ENCODE results near the gene DLX6. TPM values are rescaled to one million over a fixed set of nuclear protein-coding genes. Genes with fewer than 3 reads are reported as not detected.

DLX6 gene
- total RNA-seq, 1 experiment from 2014 or later, result 1.1 TPM

DNA sequence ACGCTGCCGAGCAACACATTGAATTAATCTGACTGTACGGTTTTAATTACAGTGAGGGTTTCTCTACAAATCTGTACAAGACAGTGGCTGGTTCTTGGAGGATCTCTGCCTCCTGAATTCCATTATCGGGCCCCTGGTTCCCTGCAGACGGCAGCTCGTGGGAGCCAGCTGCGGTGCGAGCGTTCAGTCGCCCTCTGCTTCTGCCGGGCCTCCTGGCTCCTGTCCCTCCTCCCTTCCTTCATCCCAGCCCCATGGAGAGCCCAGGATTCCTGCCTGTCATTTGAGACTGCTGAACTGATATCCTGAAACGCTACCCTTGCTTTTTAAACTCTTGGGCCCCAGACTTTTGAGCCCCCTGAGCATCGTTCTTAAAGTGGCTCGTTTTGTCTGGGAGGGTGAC lies 6.6 kb upstream of the DLX6 start:
- Mint-ChIP-seq H3K27me3 (ENCODE audit: unreplicated experiment) (peaks cover 36% of the 10 kb centered on the region), H3K9me3 (ENCODE audit: low read depth, unreplicated experiment) (no peaks in the 10 kb centered on the region), H3K4me3 (ENCODE audit: low read depth, unreplicated experiment) (no peak overlapping the region), H3K4me1 (ENCODE audit: low read depth, unreplicated experiment) (no peaks in the 10 kb centered on the region), H3K27ac (ENCODE audit: unreplicated experiment) (no peak overlapping the region), H3K36me3 (ENCODE audit: insufficient read depth, unreplicated experiment) (no peaks in the 10 kb centered on the region)
- intact Hi-C loops (cut with micrococcal nuclease; ENCODE audit: unreplicated experiment), result no loop called here
- BruUV-seq (replicated peaks), result no TSS peak
- TF ChIP-seq, protein P1, sequence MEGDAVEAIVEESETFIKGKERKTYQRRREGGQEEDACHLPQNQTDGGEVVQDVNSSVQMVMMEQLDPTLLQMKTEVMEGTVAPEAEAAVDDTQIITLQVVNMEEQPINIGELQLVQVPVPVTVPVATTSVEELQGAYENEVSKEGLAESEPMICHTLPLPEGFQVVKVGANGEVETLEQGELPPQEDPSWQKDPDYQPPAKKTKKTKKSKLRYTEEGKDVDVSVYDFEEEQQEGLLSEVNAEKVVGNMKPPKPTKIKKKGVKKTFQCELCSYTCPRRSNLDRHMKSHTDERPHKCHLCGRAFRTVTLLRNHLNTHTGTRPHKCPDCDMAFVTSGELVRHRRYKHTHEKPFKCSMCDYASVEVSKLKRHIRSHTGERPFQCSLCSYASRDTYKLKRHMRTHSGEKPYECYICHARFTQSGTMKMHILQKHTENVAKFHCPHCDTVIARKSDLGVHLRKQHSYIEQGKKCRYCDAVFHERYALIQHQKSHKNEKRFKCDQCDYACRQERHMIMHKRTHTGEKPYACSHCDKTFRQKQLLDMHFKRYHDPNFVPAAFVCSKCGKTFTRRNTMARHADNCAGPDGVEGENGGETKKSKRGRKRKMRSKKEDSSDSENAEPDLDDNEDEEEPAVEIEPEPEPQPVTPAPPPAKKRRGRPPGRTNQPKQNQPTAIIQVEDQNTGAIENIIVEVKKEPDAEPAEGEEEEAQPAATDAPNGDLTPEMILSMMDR (IDR thresholded peaks at IDR 0.05; ENCODE audit: unreplicated experiment), result no peak
- no peak for DNase-seq
- CTCF ChIA-PET, result no interaction called here

DNA sequence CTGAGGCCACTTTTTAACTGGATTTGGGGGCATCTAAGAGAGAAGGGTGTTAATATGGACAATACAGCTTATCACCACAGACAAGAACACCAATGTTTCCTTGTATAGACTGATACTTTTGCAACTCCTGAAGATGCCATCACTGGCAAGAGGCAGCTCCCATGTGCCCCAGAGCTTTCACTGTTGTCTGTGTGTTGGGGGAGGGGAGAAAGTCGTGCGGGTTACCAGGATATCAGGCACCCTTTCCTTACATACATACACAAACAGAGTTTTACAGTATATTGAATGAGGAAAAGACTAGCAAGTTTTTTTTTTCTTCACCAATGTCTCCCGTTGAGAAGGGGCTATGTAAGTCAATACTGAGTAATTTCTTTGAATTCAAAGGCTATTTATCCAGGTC lies 4.1 kb upstream of the DLX6 start:
- Mint-ChIP-seq H3K36me3 (ENCODE audit: insufficient read depth, unreplicated experiment) (peaks cover 4% of the 10 kb centered on the region), H3K4me3 (ENCODE audit: low read depth, unreplicated experiment) (no peak overlapping the region), H3K9me3 (ENCODE audit: low read depth, unreplicated experiment) (no peaks in the 10 kb centered on the region), H3K27me3 (ENCODE audit: unreplicated experiment) (peaks cover 26% of the 10 kb centered on the region), H3K4me1 (ENCODE audit: low read depth, unreplicated experiment) (no peaks in the 10 kb centered on the region), H3K27ac (ENCODE audit: unreplicated experiment) (no peak overlapping the region)
- BruUV-seq (replicated peaks), result no TSS peak
- intact Hi-C loops (cut with micrococcal nuclease; ENCODE audit: unreplicated experiment), result no loop called here
- CTCF ChIA-PET, result no interaction called here
- TF ChIP-seq, protein P1 (IDR thresholded peaks at IDR 0.05; ENCODE audit: unreplicated experiment), result no peak
- no peak for DNase-seq

DNA sequence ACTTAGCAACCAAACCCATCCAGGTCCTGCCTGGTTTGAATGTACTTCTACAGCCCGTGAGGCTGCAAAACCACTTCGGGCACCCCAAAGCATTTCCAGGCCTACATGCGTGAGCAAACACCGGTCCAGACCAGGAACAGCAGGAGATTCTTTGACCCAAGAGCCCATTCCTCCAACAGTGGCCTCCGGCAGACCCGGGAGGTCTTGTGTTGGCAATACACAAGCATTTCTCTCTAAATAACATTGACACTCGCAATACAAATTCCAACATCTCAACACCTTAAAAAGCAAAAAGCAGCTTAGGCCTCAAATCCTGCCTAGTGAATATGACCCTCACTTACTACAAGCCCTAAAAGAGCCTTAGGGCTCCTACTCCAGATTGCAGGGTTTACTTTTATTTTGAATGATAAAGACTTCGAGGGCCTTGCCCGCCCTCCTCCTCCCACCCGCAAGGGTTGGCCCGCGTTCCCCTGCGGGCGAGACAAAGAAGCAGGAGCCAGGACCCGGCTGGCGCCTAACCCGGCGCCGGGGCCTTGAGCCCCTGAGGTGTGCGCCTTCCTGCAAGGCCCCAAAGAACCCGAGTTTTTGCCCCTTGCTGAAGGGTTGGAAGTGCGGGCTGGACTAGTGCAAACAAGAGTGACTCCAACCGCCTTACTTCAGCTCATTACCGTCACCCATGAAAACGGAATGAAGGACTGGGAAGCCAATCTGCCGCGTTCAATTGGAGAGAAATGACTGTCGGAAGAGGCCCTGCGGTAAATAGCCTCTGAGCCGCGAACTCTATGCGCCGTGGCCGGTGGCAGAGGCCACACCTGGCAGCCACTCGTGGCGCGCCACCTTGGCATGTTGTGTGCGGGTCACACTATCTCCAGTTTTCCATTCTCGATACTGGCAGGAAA lies 3.4 kb upstream of the DLX6 start:
- no TSS peak for BruUV-seq (replicated peaks)
- H3K27me3 Mint-ChIP-seq (ENCODE audit: unreplicated experiment), result peaks cover 19% of the 10 kb centered on the region
- peaks cover 9% of the 10 kb centered on the region for H3K36me3 Mint-ChIP-seq (ENCODE audit: insufficient read depth, unreplicated experiment)
- intact Hi-C loops (cut with micrococcal nuclease; ENCODE audit: unreplicated experiment), result no loop called here
- no peak overlapping the region for H3K27ac Mint-ChIP-seq (ENCODE audit: unreplicated experiment)
- TF ChIP-seq, protein P1 (IDR thresholded peaks at IDR 0.05; ENCODE audit: unreplicated experiment), result no peak
- H3K9me3 Mint-ChIP-seq (ENCODE audit: low read depth, unreplicated experiment), result no peaks in the 10 kb centered on the region
- CTCF ChIA-PET, result no interaction called here
- no peak overlapping the region for H3K4me3 Mint-ChIP-seq (ENCODE audit: low read depth, unreplicated experiment)
- no peak for DNase-seq
- H3K4me1 Mint-ChIP-seq (ENCODE audit: low read depth, unreplicated experiment), result no peaks in the 10 kb centered on the region

DNA sequence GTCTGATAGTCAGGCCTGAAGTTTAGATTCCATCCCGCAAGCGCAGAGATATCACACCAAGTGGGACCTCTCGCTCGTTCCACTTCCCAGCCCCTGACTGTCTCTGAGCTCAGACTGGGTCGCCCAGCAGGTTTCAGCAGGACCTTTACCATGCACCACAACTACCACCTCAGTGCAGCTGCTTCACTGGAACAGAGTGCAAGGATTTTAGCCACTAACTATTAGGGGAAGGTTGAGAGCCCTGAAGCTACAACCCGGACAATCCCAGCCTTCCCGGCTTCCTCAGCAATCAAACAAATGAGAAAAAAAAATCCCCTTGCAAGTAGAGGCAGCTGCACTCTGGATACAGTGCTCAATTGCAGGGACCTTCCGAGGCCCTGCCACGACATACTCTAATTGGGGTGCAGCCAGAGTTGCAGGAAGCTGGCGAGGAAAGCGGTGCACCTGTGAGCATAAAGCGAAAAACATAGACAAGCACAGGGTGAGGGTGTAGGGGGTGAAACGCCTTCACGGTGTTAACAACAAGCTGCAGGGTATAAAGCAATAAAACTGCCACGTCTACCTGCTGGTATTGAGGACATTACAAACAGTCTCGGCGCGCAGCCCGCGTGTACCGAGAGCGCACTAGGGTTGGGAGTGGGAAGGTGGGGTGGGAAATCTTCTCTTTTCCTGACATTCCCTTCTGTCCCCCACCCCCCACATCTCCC lies 2.6 kb upstream of the DLX6 start:
- Mint-ChIP-seq H3K4me1 (ENCODE audit: low read depth, unreplicated experiment) (no peaks in the 10 kb centered on the region), H3K27ac (ENCODE audit: unreplicated experiment) (no peak overlapping the region), H3K36me3 (ENCODE audit: insufficient read depth, unreplicated experiment) (peaks cover 9% of the 10 kb centered on the region), H3K4me3 (ENCODE audit: low read depth, unreplicated experiment) (no peak overlapping the region), H3K9me3 (ENCODE audit: low read depth, unreplicated experiment) (no peaks in the 10 kb centered on the region), H3K27me3 (ENCODE audit: unreplicated experiment) (peaks cover 14% of the 10 kb centered on the region)
- TF ChIP-seq, protein P1 (IDR thresholded peaks at IDR 0.05; ENCODE audit: unreplicated experiment), result no peak
- DNase-seq, result no peak
- no TSS peak for BruUV-seq (replicated peaks)
- intact Hi-C loops (cut with micrococcal nuclease; ENCODE audit: unreplicated experiment), result no loop called here
- CTCF ChIA-PET, result no interaction called here
